ENCODE data around the gene SIX4.

SIX4 gene

GRCh38 chr14:60705100-60705499 is 19.1 kb downstream of the SIX4 start:
- no peak overlapping the region for H3K4me3 Mint-ChIP-seq
- H3K4me1 Mint-ChIP-seq: no peaks in the 10 kb centered on the region
- no peak overlapping the region for H3K27ac Mint-ChIP-seq
- ATAC-seq (ENCODE audit: low read depth): no peak
- H3K9me3 Mint-ChIP-seq: peaks cover 9% of the 10 kb centered on the region
- H3K36me3 Mint-ChIP-seq: peaks cover 3% of the 10 kb centered on the region
- H3K27me3 Mint-ChIP-seq: peaks cover 8% of the 10 kb centered on the region
- no peak for DNase-seq (ENCODE audit: low spot score in 2 of 2)

GRCh38 chr14:60700598-60700997 is 23.6 kb downstream of the SIX4 start:
- no peaks in the 10 kb centered on the region for H3K4me1 Mint-ChIP-seq
- H3K9me3 Mint-ChIP-seq: peaks cover 13% of the 10 kb centered on the region

GRCh38 chr14:60695327-60695726 is 28.8 kb downstream of the SIX4 start:
- ATAC-seq (ENCODE audit: low read depth) (no peak), DNase-seq (ENCODE audit: low spot score in 2 of 2) (no peak)
- Mint-ChIP-seq H3K4me3 (no peak overlapping the region), H3K27ac (no peak overlapping the region), H3K9me3 (peaks cover 7% of the 10 kb centered on the region), H3K4me1 (peaks cover 3% of the 10 kb centered on the region), H3K36me3 (peaks cover 1% of the 10 kb centered on the region), H3K27me3 (peaks cover 8% of the 10 kb centered on the region)

More at GRCh38 chr14:60700598-60700997, 23.6 kb downstream of the SIX4 start:
- no peak overlapping the region for H3K27ac Mint-ChIP-seq
- DNase-seq (ENCODE audit: low spot score in 2 of 2): no peak
- peaks cover 8% of the 10 kb centered on the region for H3K27me3 Mint-ChIP-seq
- no peak overlapping the region for H3K4me3 Mint-ChIP-seq
- H3K36me3 Mint-ChIP-seq: peaks cover 5% of the 10 kb centered on the region
- no peak for ATAC-seq (ENCODE audit: low read depth)

DNA sequence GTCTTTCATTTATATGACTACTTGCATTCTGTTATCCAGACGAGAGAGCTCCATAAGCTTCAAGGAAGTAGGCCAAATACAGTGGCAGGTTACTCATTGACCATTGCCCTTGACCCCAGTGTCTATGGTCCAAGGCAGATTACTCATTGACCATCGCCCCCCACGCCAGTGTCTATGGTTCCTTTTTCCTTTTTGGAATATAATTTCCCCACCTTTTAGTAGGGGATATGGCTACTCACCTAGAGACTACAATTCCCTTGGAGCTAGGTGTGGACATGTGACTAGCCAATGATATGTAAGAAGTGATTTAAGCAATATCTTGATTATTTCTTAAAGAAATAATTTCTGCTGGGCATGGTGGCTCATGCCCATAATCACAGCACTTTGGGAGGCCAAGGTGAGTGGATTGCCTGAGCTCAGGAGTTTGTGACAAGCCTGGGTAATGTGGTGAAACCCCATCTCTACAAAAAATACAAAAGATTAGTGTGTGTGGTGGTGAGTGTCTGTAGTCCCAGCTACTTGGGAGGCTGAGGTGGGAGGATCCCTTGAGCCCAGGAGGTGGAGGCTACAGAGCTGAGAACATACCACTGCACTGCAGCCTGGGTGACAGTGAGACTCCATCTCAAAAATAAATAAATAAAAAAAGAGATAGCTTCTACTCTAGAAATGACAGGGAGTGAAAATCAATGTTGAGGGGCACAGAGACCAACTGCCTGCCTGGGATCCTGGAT is 32.6 kb downstream of the SIX4 start:
- H3K36me3 Mint-ChIP-seq: no peaks in the 10 kb centered on the region
- ATAC-seq (ENCODE audit: low read depth): no peak

GRCh38 chr14:60686865-60687264 is 37.3 kb downstream of the SIX4 start:
- Mint-ChIP-seq H3K27ac (no peak overlapping the region), H3K36me3 (no peaks in the 10 kb centered on the region), H3K9me3 (no peaks in the 10 kb centered on the region), H3K4me3 (no peak overlapping the region), H3K27me3 (no peaks in the 10 kb centered on the region), H3K4me1 (no peaks in the 10 kb centered on the region)
- DNase-seq (ENCODE audit: low spot score in 2 of 2) (no peak), ATAC-seq (ENCODE audit: low read depth) (no peak)

More for the DNA sequence above, 32.6 kb downstream of the SIX4 start:
- Mint-ChIP-seq H3K27me3 (peaks cover 1% of the 10 kb centered on the region), H3K4me3 (no peak overlapping the region), H3K4me1 (peaks cover 3% of the 10 kb centered on the region), H3K27ac (no peak overlapping the region), H3K9me3 (peaks cover 1% of the 10 kb centered on the region)
- no peak for DNase-seq (ENCODE audit: low spot score in 2 of 2)

DNA sequence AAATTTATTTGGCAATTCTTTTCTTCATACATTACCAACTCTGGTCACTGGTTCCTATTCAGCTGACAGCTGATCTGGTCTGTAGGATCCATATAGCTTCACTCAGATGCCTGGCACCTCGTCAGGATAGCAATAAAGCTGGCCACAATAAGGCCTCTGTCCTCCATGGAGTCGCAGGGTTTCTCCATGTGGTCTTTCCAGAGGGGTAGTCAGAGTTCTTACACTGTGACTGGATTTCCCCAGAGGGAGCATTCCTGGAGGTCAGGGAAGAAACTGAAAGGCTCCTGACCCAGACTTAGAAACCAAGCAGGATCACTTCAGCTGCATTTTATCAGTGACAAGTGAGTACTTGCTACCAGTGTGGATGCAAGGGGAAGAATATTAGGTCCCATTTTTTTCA is 39.9 kb downstream of the SIX4 start:
- no peak overlapping the region for H3K27ac Mint-ChIP-seq
- DNase-seq (ENCODE audit: low spot score in 2 of 2): no peak
- no peak for ATAC-seq (ENCODE audit: low read depth)
- H3K4me3 Mint-ChIP-seq: no peak overlapping the region
- no peaks in the 10 kb centered on the region for H3K4me1 Mint-ChIP-seq
- no peaks in the 10 kb centered on the region for H3K9me3 Mint-ChIP-seq
- H3K36me3 Mint-ChIP-seq: no peaks in the 10 kb centered on the region
- H3K27me3 Mint-ChIP-seq: no peaks in the 10 kb centered on the region

DNA sequence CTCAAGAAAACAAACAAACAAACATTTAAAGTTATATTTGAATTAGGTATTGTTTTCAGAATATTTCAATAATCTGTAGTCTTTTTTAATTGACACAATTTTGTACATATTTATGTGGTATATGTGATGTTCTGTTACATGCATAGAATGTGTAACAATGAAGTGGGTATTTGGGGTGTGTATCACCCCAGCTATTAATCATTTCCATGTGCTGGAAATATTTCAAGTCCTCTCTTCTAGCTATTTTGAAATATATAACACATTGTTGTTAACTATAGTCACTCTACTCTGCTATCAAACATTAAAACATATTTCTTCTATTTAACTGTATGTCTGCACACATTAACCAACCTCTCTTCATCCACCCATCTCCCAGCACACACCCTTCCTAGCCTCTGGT is 42.9 kb downstream of the SIX4 start:
- ATAC-seq (ENCODE audit: low read depth): no peak
- H3K4me1 Mint-ChIP-seq: no peaks in the 10 kb centered on the region
- H3K4me3 Mint-ChIP-seq: no peak overlapping the region
- H3K9me3 Mint-ChIP-seq: no peaks in the 10 kb centered on the region
- DNase-seq (ENCODE audit: low spot score in 2 of 2): no peak
- H3K27me3 Mint-ChIP-seq: no peaks in the 10 kb centered on the region
- H3K27ac Mint-ChIP-seq: no peak overlapping the region
- H3K36me3 Mint-ChIP-seq: no peaks in the 10 kb centered on the region

DNA sequence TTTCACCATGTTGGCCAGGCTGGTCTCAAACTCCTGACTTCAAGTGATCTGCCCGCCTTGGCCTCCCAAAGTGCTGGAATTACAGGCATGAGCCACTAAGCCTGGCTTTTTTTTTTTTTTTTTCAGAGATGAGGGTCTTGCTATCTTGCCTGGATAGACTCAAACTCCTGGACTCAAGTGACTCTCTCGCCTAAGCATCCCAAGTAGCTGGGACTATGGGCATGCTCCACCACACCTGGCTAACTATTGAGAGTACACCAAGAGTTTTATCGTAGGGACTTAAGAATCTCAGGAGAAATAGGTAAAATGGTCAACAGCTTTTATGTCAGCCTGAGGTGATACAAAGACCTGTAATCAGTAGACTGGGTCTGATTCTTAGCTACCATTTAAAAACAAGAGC is 43.6 kb downstream of the SIX4 start:
- H3K27ac Mint-ChIP-seq: no peak overlapping the region
- no peaks in the 10 kb centered on the region for H3K9me3 Mint-ChIP-seq
- H3K27me3 Mint-ChIP-seq: no peaks in the 10 kb centered on the region
- no peaks in the 10 kb centered on the region for H3K4me1 Mint-ChIP-seq
- ATAC-seq (ENCODE audit: low read depth) (no peak), DNase-seq (ENCODE audit: low spot score in 2 of 2) (no peak)
- no peaks in the 10 kb centered on the region for H3K36me3 Mint-ChIP-seq
- H3K4me3 Mint-ChIP-seq: no peak overlapping the region

DNA sequence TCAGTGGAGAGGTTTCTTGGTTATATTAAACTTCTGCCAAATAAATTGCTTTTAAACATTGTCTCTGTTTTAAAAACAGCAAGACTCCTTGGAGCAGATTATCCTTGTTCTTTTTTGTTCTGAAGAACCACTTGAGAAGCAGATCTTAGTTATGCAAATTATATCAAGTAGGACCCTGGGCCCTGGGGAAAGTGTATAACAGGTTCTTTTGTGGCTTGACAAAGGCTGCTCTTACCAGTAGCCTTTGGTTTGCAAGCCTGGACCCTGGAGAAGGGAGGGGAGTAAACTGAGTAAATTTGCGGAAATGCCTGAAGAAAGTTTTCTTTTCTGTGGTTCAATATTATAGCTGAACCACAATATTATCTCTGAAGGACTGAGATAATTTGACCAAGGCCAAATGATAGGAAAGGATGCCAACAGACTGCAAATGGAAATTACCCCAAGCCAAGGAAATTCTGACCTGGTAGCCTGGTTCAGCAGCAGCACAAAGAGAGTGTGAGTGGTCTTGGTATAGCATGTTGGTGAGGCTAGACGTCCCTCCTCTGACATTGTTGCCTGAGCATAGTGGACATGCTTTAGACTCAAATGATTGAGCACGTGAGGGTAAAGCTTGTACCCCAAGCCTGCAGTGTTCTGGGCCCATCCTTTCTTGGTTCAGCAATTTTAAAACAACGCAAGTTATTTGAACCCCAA is 44.4 kb downstream of the SIX4 start:
- H3K4me3 Mint-ChIP-seq: no peak overlapping the region
- DNase-seq (ENCODE audit: low spot score in 2 of 2) (no peak), ATAC-seq (ENCODE audit: low read depth) (no peak)
- H3K27ac Mint-ChIP-seq: no peak overlapping the region
- no peaks in the 10 kb centered on the region for H3K36me3 Mint-ChIP-seq
- no peaks in the 10 kb centered on the region for H3K4me1 Mint-ChIP-seq
- no peaks in the 10 kb centered on the region for H3K27me3 Mint-ChIP-seq
- no peaks in the 10 kb centered on the region for H3K9me3 Mint-ChIP-seq

DNA sequence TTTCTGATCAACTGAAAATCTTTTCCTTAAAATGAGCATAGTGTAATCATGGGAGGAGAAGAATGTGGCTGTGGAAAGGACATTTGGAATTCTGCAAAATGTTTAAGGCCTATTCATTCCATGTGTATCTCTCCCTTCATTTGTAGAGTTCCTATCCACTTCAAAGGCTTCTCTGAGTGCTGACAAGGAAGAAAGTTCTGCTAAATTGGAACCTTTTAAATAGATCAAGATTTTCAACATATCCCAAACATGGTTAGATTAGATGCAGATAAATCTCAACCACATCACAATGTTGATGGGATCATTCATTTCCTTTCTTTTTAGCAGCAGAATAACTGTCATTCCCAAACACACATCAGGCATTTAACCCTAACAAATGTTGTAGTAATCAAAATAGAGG is 46.5 kb downstream of the SIX4 start:
- DNase-seq (ENCODE audit: low spot score in 2 of 2) (no peak), ATAC-seq (ENCODE audit: low read depth) (no peak)
- no peak overlapping the region for H3K4me3 Mint-ChIP-seq
- H3K9me3 Mint-ChIP-seq: no peaks in the 10 kb centered on the region
- H3K27me3 Mint-ChIP-seq: no peaks in the 10 kb centered on the region
- no peaks in the 10 kb centered on the region for H3K4me1 Mint-ChIP-seq
- no peak overlapping the region for H3K27ac Mint-ChIP-seq
- H3K36me3 Mint-ChIP-seq: no peaks in the 10 kb centered on the region

GRCh38 chr14:60670989-60671388 is 53.2 kb downstream of the SIX4 start:
- Mint-ChIP-seq H3K36me3 (no peaks in the 10 kb centered on the region), H3K4me3 (no peak overlapping the region), H3K4me1 (no peaks in the 10 kb centered on the region), H3K27me3 (no peaks in the 10 kb centered on the region), H3K27ac (no peak overlapping the region), H3K9me3 (no peaks in the 10 kb centered on the region)
- no peak for DNase-seq (ENCODE audit: low spot score in 2 of 2)
- ATAC-seq (ENCODE audit: low read depth): no peak

DNA sequence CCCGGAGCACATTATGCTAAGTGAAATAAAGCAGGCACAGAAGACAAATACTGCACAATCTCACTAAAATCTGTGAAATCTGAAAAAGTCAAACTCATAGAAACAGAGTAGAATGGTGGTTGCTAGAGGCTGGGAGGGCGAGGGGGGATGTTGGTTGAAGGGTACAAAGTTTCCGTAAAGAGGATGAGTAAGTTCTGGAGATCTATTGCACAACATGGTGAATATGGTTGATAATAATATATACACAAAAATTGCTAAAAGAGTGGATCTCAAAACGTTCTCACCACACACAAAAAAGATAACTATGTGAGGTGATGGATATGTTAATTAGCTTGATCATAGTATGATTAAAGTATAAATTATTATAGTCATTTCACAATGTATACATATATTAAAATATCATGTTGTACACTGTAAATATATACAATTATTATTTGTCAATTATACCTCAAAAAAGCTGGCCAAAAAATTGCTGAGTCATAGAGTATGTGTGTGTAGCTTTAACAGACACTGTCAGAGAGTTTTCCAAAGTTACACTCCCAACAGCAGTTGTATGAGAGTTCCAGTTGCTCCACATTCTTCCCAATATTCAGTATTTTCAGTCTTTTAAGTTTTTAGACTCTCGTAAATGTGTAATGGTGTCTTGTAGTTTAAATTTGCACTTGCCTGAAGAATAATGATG is 55.6 kb downstream of the SIX4 start:
- H3K36me3 Mint-ChIP-seq: no peaks in the 10 kb centered on the region
- no peaks in the 10 kb centered on the region for H3K9me3 Mint-ChIP-seq
- DNase-seq (ENCODE audit: low spot score in 2 of 2) (no peak), ATAC-seq (ENCODE audit: low read depth) (no peak)
- no peak overlapping the region for H3K27ac Mint-ChIP-seq
- H3K4me3 Mint-ChIP-seq: no peak overlapping the region
- no peaks in the 10 kb centered on the region for H3K4me1 Mint-ChIP-seq
- H3K27me3 Mint-ChIP-seq: peaks cover 4% of the 10 kb centered on the region

DNA sequence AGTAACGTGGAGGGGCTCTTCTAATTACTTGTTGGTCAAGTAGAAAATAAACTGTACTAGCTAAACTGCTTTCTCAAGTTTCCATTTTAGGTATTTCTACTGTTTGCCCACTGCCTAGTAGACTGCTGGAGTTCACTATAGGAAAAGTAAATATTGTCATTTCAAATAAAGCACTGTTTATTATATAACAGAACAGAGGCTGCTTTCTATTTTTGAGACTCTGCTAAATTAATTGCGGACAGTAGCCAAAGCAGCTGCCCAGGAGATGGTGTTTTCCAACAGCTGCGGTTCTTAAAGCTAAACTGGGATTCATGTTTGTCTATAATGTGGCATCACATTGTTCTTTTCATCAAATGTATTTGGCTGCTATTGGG is 59.0 kb downstream of the SIX4 start:
- DNase-seq (ENCODE audit: low spot score in 2 of 2): no peak
- no peaks in the 10 kb centered on the region for H3K4me1 Mint-ChIP-seq
- ATAC-seq (ENCODE audit: low read depth): no peak
- peaks cover 7% of the 10 kb centered on the region for H3K27me3 Mint-ChIP-seq
- no peak overlapping the region for H3K4me3 Mint-ChIP-seq
- H3K27ac Mint-ChIP-seq: no peak overlapping the region
- no peaks in the 10 kb centered on the region for H3K36me3 Mint-ChIP-seq
- no peaks in the 10 kb centered on the region for H3K9me3 Mint-ChIP-seq

DNA sequence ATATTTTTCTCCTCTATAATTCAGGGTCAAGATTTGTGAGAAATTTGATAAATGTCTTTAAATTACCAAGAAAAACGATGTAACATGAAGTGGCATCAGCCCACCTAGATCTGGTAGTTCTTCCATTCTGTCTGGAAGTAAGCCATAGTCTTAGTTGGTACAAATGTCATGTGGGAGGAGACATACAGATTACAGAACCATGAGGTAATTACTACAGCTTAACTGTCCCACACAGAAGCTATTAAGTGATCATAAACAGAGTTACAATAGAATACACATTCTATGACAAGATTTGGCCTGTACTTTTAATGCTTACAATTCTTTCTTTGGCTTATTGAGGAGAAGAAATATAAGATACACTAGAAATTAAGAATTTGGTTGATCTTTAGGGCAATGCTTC is 61.2 kb downstream of the SIX4 start:
- DNase-seq (ENCODE audit: low spot score in 2 of 2) (no peak), ATAC-seq (ENCODE audit: low read depth) (no peak)
- Mint-ChIP-seq H3K4me1 (peaks cover 3% of the 10 kb centered on the region), H3K36me3 (no peaks in the 10 kb centered on the region), H3K4me3 (no peak overlapping the region), H3K27me3 (peaks cover 15% of the 10 kb centered on the region), H3K27ac (no peak overlapping the region), H3K9me3 (no peaks in the 10 kb centered on the region)

All from memory B cell (primary cell).